Measurements from ENCODE around the gene P2RX3. TPM values are rescaled to one million over a fixed set of nuclear protein-coding genes. Genes with fewer than 3 reads are reported as not detected.

P2RX3 gene
- total RNA-seq, 1 donor from 2014 or later = not detected

- Histone ChIP-seq H3K4me2 (ENCODE audit: low read length) (no peak overlapping the region), H3K9me3 (ENCODE audit: insufficient read depth, low read depth, low read length) (peaks cover 10% of the 10 kb centered on the region), H2AFZ (ENCODE audit: low read depth, low read length) (no peak overlapping the region), H3K4me3 (ENCODE audit: insufficient read depth, low read depth, low read length) (no peak overlapping the region), H4K20me1 (ENCODE audit: insufficient read depth, low read length) (no peaks in the 10 kb centered on the region), H3K27me3 (ENCODE audit: insufficient read depth, low read length) (peaks cover 12% of the 10 kb centered on the region), H3K4me1 (ENCODE audit: insufficient read depth, low read length) (no peaks in the 10 kb centered on the region), H3K27ac (ENCODE audit: low read depth, low read length) (no peak overlapping the region), H3K9ac (ENCODE audit: low read length) (no peak overlapping the region), H3K36me3 (ENCODE audit: insufficient read depth, low read length) (no peaks in the 10 kb centered on the region), H3K79me2 (ENCODE audit: insufficient read depth, low read length) (no peaks in the 10 kb centered on the region)
- Mint-ChIP-seq H3K9me3 (ENCODE audit: unreplicated experiment) (peaks cover 6% of the 10 kb centered on the region), H3K27ac (ENCODE audit: unreplicated experiment) (no peak overlapping the region), H3K27me3 (ENCODE audit: low read depth, unreplicated experiment) (peaks cover 18% of the 10 kb centered on the region), H3K4me1 (ENCODE audit: low read depth, unreplicated experiment) (no peaks in the 10 kb centered on the region), H3K4me3 (ENCODE audit: unreplicated experiment) (no peak overlapping the region), H3K36me3 (ENCODE audit: low read depth, unreplicated experiment) (no peaks in the 10 kb centered on the region)
- FAIRE-seq = no peak
- TF ChIP-seq EZH2 (IDR thresholded peaks at IDR 0.05; ENCODE audit: insufficient read depth, low read length) (no peak), CTCF (IDR thresholded peaks at IDR 0.05; ENCODE audit: insufficient read depth, low read depth, low read length) (no peak)
- DNase-seq (ENCODE audit: low read depth) = no peak
Measured at GRCh38 chr11:57353036-57353435, 14.9 kb downstream of the P2RX3 start.

GRCh38 chr11:57353446-57353845 lies 15.3 kb downstream of the P2RX3 start:
- no peaks in the 10 kb centered on the region for H3K36me3 ChIP-seq (ENCODE audit: insufficient read depth, low read length)
- Mint-ChIP-seq H3K9me3 (ENCODE audit: unreplicated experiment) (peaks cover 4% of the 10 kb centered on the region), H3K27me3 (ENCODE audit: low read depth, unreplicated experiment) (peaks cover 17% of the 10 kb centered on the region), H3K36me3 (ENCODE audit: low read depth, unreplicated experiment) (no peaks in the 10 kb centered on the region), H3K27ac (ENCODE audit: unreplicated experiment) (no peak overlapping the region), H3K4me1 (ENCODE audit: low read depth, unreplicated experiment) (no peaks in the 10 kb centered on the region), H3K4me3 (ENCODE audit: unreplicated experiment) (no peak overlapping the region)
- no peaks in the 10 kb centered on the region for H4K20me1 ChIP-seq (ENCODE audit: insufficient read depth, low read length)
- H2AFZ ChIP-seq (ENCODE audit: low read depth, low read length) = no peak overlapping the region
- FAIRE-seq (no peak), DNase-seq (ENCODE audit: low read depth) (no peak)
- H3K9ac ChIP-seq (ENCODE audit: low read length) = no peak overlapping the region
- H3K79me2 ChIP-seq (ENCODE audit: insufficient read depth, low read length) = no peaks in the 10 kb centered on the region
- peaks cover 12% of the 10 kb centered on the region for H3K27me3 ChIP-seq (ENCODE audit: insufficient read depth, low read length)
- H3K4me3 ChIP-seq (ENCODE audit: insufficient read depth, low read depth, low read length) = no peak overlapping the region
- no peak overlapping the region for H3K4me2 ChIP-seq (ENCODE audit: low read length)
- H3K4me1 ChIP-seq (ENCODE audit: insufficient read depth, low read length) = no peaks in the 10 kb centered on the region
- TF ChIP-seq EZH2 (IDR thresholded peaks at IDR 0.05; ENCODE audit: insufficient read depth, low read length) (no peak), CTCF (IDR thresholded peaks at IDR 0.05; ENCODE audit: insufficient read depth, low read depth, low read length) (no peak)
- H3K27ac ChIP-seq (ENCODE audit: low read depth, low read length) = no peak overlapping the region
- peaks cover 10% of the 10 kb centered on the region for H3K9me3 ChIP-seq (ENCODE audit: insufficient read depth, low read depth, low read length)

GRCh38 chr11:57353852-57354251 lies 15.7 kb downstream of the P2RX3 start:
- Histone ChIP-seq H3K27ac (ENCODE audit: low read depth, low read length) (no peak overlapping the region), H3K4me2 (ENCODE audit: low read length) (no peak overlapping the region), H3K9ac (ENCODE audit: low read length) (no peak overlapping the region), H4K20me1 (ENCODE audit: insufficient read depth, low read length) (no peaks in the 10 kb centered on the region), H2AFZ (ENCODE audit: low read depth, low read length) (no peak overlapping the region), H3K36me3 (ENCODE audit: insufficient read depth, low read length) (no peaks in the 10 kb centered on the region), H3K9me3 (ENCODE audit: insufficient read depth, low read depth, low read length) (peaks cover 10% of the 10 kb centered on the region), H3K4me1 (ENCODE audit: insufficient read depth, low read length) (no peaks in the 10 kb centered on the region), H3K4me3 (ENCODE audit: insufficient read depth, low read depth, low read length) (no peak overlapping the region), H3K27me3 (ENCODE audit: insufficient read depth, low read length) (peaks cover 12% of the 10 kb centered on the region), H3K79me2 (ENCODE audit: insufficient read depth, low read length) (no peaks in the 10 kb centered on the region)
- Mint-ChIP-seq H3K9me3 (ENCODE audit: unreplicated experiment) (peaks cover 3% of the 10 kb centered on the region), H3K4me3 (ENCODE audit: unreplicated experiment) (no peak overlapping the region), H3K27ac (ENCODE audit: unreplicated experiment) (no peak overlapping the region), H3K36me3 (ENCODE audit: low read depth, unreplicated experiment) (no peaks in the 10 kb centered on the region), H3K27me3 (ENCODE audit: low read depth, unreplicated experiment) (peaks cover 17% of the 10 kb centered on the region), H3K4me1 (ENCODE audit: low read depth, unreplicated experiment) (no peaks in the 10 kb centered on the region)
- TF ChIP-seq CTCF (IDR thresholded peaks at IDR 0.05; ENCODE audit: insufficient read depth, low read depth, low read length) = no peak
- no peak for TF ChIP-seq EZH2 (IDR thresholded peaks at IDR 0.05; ENCODE audit: insufficient read depth, low read length)
- no peak for FAIRE-seq
- DNase-seq (ENCODE audit: low read depth) = no peak

Data from astrocyte (in vitro differentiated cells and primary cell).